Cardiac muscle cell (in vitro differentiated cells and primary cell): ENCODE data around the gene IFNGR1. TPM values are rescaled to one million over a fixed set of nuclear protein-coding genes. Genes with fewer than 3 reads are reported as not detected.

ENCODE experiments used
- DNase-seq, 2 donors: peaks; one replicate each; pipeline versions ENCODE4 v3.0.0 to v3.0.0-alpha.2; 2010 to 2017; ENCODE audit warnings: low read depth in 1 of 2, low spot score in 1 of 2
- H3K27ac ChIP-seq: fragments of 200-600 bp; sonication (generic); 2 replicates; pipeline ENCODE4 v1.5.1; 2016
- H3K27me3 ChIP-seq: fragments of 200-600 bp; sonication (generic); 2 replicates; pipeline ENCODE4 v1.6.0; 2016; ENCODE audit warnings: control low read depth
- H3K36me3 ChIP-seq: fragments of 200-600 bp; sonication (generic); 2 replicates; pipeline ENCODE4 v1.5.1; 2016; ENCODE audit warnings: control low read depth
- H3K4me1 ChIP-seq: fragments of 200-600 bp; sonication (generic); 2 replicates; pipeline ENCODE4 v1.8.1; 2017; ENCODE audit warnings: low read depth, mild to moderate bottlenecking, mixed run types
- H3K4me3 ChIP-seq: fragments of 200-600 bp; sonication (generic); 2 replicates; pipeline ENCODE4 v1.5.1; 2016; ENCODE audit warnings: mild to moderate bottlenecking
- H3K9me3 ChIP-seq: fragments of 200-600 bp; sonication (generic); 2 replicates; pipeline ENCODE4 v1.5.1; 2017; ENCODE audit warnings: low read depth, mild to moderate bottlenecking, control low read depth
- CTCF ChIP-seq: IDR thresholded peaks from 2 replicates; pipeline ENCODE4 v1.5.1; 2012; ENCODE audit warnings: low read depth, mild to moderate bottlenecking, low read length
- polyA plus RNA-seq: library from polyadenylated mRNA; unstranded; fragments of >200 nt; fragmentation: Nextera tagmentation; extraction: Ambion mirVana; gene quantifications from 2 replicates; pipeline ENCODE4 v1.2.1, GENCODE V29; 2016
- total RNA-seq: library from RNA; depleted of rRNA; stranded (reverse); fragments of >200 nt; gene quantifications from 2 replicates; pipeline ENCODE4 v1.2.3, GENCODE V29; 2016

IFNGR1 gene
- total and polyA plus RNA-seq, 2 experiments from 2014 or later: 23.2 to 36.9 TPM

- no peaks in the 10 kb centered on the region for H3K4me1 ChIP-seq
- no peak overlapping the region for H3K4me3 ChIP-seq
- TF ChIP-seq CTCF: no peak
- H3K27ac ChIP-seq: no peak overlapping the region
- peaks cover 3% of the 10 kb centered on the region for H3K9me3 ChIP-seq
- H3K27me3 ChIP-seq: no peaks in the 10 kb centered on the region
- no peaks in the 10 kb centered on the region for H3K36me3 ChIP-seq
- DNase-seq: no peak
These were observed 37.1 kb downstream of the IFNGR1 start for GRCh38 chr6:137181891-137182653.

GRCh38 chr6:137177611-137178010, 41.6 kb downstream of the IFNGR1 start:
- Histone ChIP-seq H3K9me3 (peaks cover 3% of the 10 kb centered on the region), H3K36me3 (no peaks in the 10 kb centered on the region), H3K4me1 (no peaks in the 10 kb centered on the region), H3K27ac (no peak overlapping the region), H3K27me3 (no peaks in the 10 kb centered on the region), H3K4me3 (no peak overlapping the region)
- no peak for DNase-seq
- no peak for TF ChIP-seq CTCF

- Histone ChIP-seq H3K27me3 (no peaks in the 10 kb centered on the region), H3K36me3 (no peaks in the 10 kb centered on the region), H3K27ac (no peak overlapping the region), H3K4me1 (no peaks in the 10 kb centered on the region), H3K9me3 (no peaks in the 10 kb centered on the region), H3K4me3 (no peak overlapping the region)
- DNase-seq: no peak
- no peak for TF ChIP-seq CTCF
These were observed 42.5 kb downstream of the IFNGR1 start for GRCh38 chr6:137176729-137177128.

- no peak for TF ChIP-seq CTCF
- no peak overlapping the region for H3K4me3 ChIP-seq
- no peaks in the 10 kb centered on the region for H3K36me3 ChIP-seq
- no peaks in the 10 kb centered on the region for H3K27me3 ChIP-seq
- no peaks in the 10 kb centered on the region for H3K4me1 ChIP-seq
- no peaks in the 10 kb centered on the region for H3K9me3 ChIP-seq
- no peak overlapping the region for H3K27ac ChIP-seq
- no peak for DNase-seq
These were observed 43.3 kb downstream of the IFNGR1 start for GRCh38 chr6:137175868-137176245.

- Histone ChIP-seq H3K9me3 (no peaks in the 10 kb centered on the region), H3K27ac (no peak overlapping the region), H3K4me3 (no peak overlapping the region), H3K36me3 (no peaks in the 10 kb centered on the region), H3K4me1 (no peaks in the 10 kb centered on the region), H3K27me3 (no peaks in the 10 kb centered on the region)
- no peak for TF ChIP-seq CTCF
- DNase-seq: no peak
These were observed 43.9 kb downstream of the IFNGR1 start for GRCh38 chr6:137175157-137175867.
